ACC112 (cell line): ENCODE data around the gene MAP2K5.

Source experiments
- H2AFZ ChIP-seq: fragments of 200-600 bp; sonication (generic); one replicate; pipeline ENCODE4 v1.6.0; 2017; ENCODE audit warnings: antibody characterized with exemption, low read length; ENCODE audit not compliant: unreplicated experiment
- H3K27ac ChIP-seq: fragments of 200-600 bp; sonication (generic); 2 replicates; pipeline ENCODE4 v1.5.1; 2014; ENCODE audit warnings: low read depth, mild to moderate bottlenecking, antibody characterized with exemption, low read length, moderate library complexity
- H3K27me3 ChIP-seq: fragments of 200-600 bp; sonication (generic); 2 replicates; pipeline ENCODE4 v1.6.1; 2014; ENCODE audit warnings: mild to moderate bottlenecking, antibody characterized with exemption, low read length, moderate library complexity, mixed read lengths; ENCODE audit not compliant: insufficient read depth
- H3K36me3 ChIP-seq: fragments of 200-600 bp; sonication (generic); 2 replicates; pipeline ENCODE4 v1.6.1; 2016; ENCODE audit warnings: mild to moderate bottlenecking, antibody characterized with exemption, low read length, moderate library complexity, mixed read lengths; ENCODE audit not compliant: insufficient read depth
- H3K4me1 ChIP-seq: fragments of 200-600 bp; sonication (generic); one replicate; pipeline ENCODE4 v1.6.1; 2016; ENCODE audit warnings: low read length, mixed read lengths; ENCODE audit not compliant: insufficient read depth, unreplicated experiment, control insufficient read depth
- H3K4me3 ChIP-seq: fragments of 200-600 bp; sonication (generic); 2 replicates; pipeline ENCODE4 v1.5.1; 2014; ENCODE audit warnings: mild to moderate bottlenecking, low read depth, low read length
- H3K79me2 ChIP-seq: fragments of 200-600 bp; sonication (generic); one replicate; pipeline ENCODE4 v1.6.0; 2016; ENCODE audit warnings: low read length; ENCODE audit not compliant: control insufficient read depth, unreplicated experiment, insufficient read depth

Gene MAP2K5

DNA sequence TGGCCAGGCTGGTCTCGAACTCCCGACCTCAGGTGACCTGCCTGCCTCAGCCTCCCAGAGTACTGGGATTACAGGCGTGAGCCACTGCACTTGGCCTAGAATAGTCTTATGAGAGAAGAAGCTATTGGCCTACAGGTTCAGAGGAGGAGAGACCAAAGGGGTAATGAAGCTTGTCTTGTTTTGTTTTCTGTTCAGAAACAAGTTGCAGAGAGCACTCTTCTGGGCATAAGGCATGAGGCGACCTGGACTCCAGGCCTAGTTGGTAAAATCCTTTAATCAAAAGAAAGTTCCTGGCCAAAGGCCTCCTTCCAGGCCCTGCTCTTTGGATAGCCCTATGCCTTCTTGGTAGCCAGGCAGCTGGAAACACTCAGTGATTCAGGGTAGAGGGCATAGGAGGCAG lies 195.6 kb downstream of the MAP2K5 start:
- Histone ChIP-seq H2AFZ (no peak overlapping the region), H3K79me2 (no peaks in the 10 kb centered on the region)

DNA sequence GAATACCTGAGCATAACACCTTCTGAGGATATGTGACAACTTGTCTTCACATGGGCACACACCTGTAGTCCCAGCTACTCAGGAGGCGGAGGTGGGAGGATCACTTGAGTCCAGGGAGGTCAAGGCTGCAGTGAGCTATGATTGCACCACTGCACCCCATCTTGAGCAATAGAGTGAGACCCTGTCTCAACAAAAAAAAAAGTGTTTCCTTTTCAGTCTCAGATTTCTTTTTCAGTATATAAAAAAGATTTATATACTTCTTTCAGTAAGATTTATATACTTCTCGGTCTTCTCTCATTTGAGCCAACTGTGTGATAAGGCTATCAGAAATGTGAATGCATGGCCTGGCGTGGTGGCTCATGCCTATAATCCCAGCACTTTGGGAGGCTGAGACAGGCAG lies 197.9 kb downstream of the MAP2K5 start:
- Histone ChIP-seq H3K79me2 (no peaks in the 10 kb centered on the region), H2AFZ (no peak overlapping the region), H3K36me3 (no peaks in the 10 kb centered on the region), H3K27ac (no peak overlapping the region), H3K4me1 (peaks cover 18% of the 10 kb centered on the region), H3K4me3 (no peak overlapping the region), H3K27me3 (no peaks in the 10 kb centered on the region)

More for the DNA sequence above, 195.6 kb downstream of the MAP2K5 start:
- Histone ChIP-seq H3K4me3 (no peak overlapping the region), H3K36me3 (no peaks in the 10 kb centered on the region), H3K27me3 (no peaks in the 10 kb centered on the region), H3K27ac (no peak overlapping the region), H3K4me1 (peaks cover 7% of the 10 kb centered on the region)

DNA sequence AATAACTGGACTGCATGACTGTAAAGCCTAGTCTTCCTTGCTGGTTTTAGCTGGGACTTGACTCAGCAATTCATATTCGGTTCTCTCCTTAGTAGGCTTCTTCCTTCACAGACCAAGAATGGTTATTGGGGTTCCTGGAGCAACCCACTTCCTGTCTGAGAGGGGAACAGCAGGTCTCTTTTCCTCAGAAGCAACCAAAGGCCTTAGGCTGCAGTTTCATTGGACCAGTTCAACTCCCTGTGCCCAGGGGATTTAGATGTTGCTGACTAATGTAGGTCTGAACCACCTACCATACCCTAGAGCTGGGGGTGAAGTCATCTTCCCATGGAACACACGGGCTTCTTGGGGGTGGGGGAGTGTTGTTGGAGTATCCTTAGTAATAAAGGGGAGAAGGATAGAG lies 198.8 kb downstream of the MAP2K5 start:
- H3K4me1 ChIP-seq, result peaks cover 27% of the 10 kb centered on the region
- no peaks in the 10 kb centered on the region for H3K36me3 ChIP-seq
- no peaks in the 10 kb centered on the region for H3K79me2 ChIP-seq
- H3K4me3 ChIP-seq, result no peak overlapping the region
- no peak overlapping the region for H2AFZ ChIP-seq
- H3K27me3 ChIP-seq, result no peaks in the 10 kb centered on the region
- no peak overlapping the region for H3K27ac ChIP-seq

DNA sequence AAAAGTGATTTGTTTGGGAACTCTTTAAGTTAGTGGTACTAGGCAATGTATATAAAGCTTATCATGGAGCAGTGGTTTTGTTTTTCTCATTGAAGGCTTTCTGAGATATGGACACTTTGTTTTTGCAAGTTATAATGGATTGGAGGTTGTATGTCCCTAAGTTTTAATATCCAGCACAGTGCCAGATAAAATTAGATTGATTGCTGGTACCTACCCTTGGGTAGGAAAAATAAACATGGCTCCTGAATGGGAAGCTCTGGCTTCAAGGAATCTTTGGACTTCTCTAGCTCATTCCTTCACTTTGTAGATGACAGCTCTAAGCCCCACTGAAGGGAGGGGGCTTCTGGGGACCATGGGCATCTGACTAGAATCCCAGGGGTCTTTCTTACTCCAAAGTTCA lies 201.1 kb downstream of the MAP2K5 start:
- H3K4me1 ChIP-seq, result peaks cover 34% of the 10 kb centered on the region
- no peaks in the 10 kb centered on the region for H3K79me2 ChIP-seq
- H3K4me3 ChIP-seq, result no peak overlapping the region
- no peaks in the 10 kb centered on the region for H3K27me3 ChIP-seq
- no peak overlapping the region for H3K27ac ChIP-seq
- no peaks in the 10 kb centered on the region for H3K36me3 ChIP-seq
- H2AFZ ChIP-seq, result no peak overlapping the region

DNA sequence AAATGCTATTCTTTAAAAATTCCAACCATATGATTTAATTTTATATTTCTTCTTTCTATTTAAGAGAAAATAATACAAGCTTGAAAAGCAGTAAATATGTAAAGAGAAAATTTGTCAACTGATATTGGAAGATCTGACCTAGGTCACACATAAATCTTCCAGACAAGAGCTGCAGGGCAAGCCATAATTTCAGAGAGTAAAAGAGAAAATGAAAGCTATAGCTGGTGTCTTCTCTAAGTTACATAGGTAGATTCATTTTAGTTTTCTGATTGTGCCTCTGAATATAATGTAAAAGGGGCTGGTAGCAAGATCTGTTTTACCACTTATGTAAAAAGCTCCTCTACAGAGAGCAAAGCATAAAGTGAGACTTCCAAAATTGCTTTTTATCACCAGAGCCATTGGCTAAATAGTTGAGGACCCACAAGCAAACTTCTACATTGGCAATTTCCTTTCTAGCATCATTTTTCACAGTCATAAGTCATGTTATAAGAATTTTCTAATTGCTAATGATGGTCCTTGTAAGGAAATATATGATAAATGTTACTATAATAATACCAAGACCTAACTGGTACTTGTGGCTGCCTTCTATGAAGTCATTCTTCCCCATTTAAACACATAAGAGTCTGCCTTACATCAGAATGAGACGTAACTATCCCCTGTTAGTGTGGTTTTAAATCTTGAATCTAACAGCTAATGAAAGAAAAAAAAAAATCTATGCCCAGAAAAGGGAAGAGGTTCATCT lies 202.0 kb downstream of the MAP2K5 start:
- H2AFZ ChIP-seq, result no peak overlapping the region
- peaks cover 34% of the 10 kb centered on the region for H3K4me1 ChIP-seq
- no peaks in the 10 kb centered on the region for H3K27me3 ChIP-seq
- no peak overlapping the region for H3K4me3 ChIP-seq
- H3K27ac ChIP-seq, result no peak overlapping the region
- no peaks in the 10 kb centered on the region for H3K36me3 ChIP-seq
- H3K79me2 ChIP-seq, result no peaks in the 10 kb centered on the region

DNA sequence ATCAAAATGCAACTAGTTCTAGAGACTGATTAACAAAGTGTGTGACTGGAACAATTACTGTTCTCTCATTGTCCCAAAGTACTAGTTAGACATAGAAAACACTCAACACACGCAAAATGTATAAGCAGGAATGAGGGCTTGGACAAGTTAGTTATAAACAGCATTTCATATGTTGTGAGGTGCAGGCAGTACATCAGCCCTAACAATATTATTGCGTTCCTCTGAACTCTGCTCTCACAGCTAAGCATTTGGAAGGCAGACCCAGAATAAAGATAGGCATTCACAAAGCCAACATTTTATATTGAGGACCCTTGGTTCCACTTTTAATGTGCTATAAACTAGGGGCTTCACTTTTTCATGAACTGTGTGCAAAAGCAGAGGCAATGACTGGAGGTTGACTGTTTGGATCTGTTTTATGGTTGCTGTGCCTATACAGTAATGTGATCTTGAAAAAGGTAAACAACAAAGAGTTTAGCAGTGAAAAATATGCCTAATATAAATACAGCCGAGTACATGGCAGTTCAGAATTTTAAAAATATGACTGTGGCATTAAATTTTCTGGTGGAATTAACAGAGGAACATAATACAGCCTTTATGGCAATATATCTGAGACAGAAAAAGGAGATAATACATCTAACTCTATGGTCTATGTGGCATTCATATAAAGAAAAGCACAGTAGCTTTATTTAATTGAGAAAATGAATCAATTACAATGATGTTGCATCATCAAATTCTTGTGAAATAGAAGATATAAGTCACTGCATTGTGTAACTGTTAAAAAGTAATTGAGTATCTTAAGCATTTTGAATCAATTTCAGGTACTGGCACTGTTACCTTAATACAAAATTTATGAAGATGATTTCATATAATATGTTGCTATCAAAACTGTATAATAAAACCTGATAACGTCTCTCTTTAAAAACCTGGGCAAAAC lies 202.8 kb downstream of the MAP2K5 start:
- Histone ChIP-seq H3K27ac (peak overlapping the region; percentile 72), H2AFZ (no peak overlapping the region), H3K27me3 (no peaks in the 10 kb centered on the region), H3K79me2 (no peaks in the 10 kb centered on the region), H3K4me3 (peak overlapping the region; percentile 18; the same call in 1 of the 2 replicates), H3K4me1 (peaks cover 34% of the 10 kb centered on the region), H3K36me3 (no peaks in the 10 kb centered on the region)

DNA sequence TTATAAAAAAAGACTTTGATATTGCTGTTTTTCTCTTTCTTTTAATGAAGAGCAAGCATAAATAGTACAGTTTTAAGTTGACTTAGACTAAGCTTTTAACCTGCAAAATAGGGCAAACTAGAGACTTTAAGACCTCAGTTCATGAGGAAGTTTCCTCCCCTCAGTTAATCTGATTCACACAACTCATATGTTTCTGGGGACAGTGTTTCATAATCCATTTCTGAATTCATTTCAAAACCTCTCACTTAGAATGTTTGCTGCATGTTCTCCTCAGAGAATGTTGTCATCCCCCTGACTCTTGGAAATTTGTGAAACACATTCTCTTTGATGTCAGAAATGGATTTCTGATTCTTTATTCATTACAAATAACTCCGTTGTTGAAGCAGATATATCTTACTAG lies 203.5 kb downstream of the MAP2K5 start:
- no peak overlapping the region for H3K4me3 ChIP-seq
- no peaks in the 10 kb centered on the region for H3K27me3 ChIP-seq
- H3K79me2 ChIP-seq, result no peaks in the 10 kb centered on the region
- peaks cover 33% of the 10 kb centered on the region for H3K4me1 ChIP-seq
- H3K36me3 ChIP-seq, result no peaks in the 10 kb centered on the region
- H2AFZ ChIP-seq, result no peak overlapping the region
- H3K27ac ChIP-seq, result peak overlapping the region; percentile 72

DNA sequence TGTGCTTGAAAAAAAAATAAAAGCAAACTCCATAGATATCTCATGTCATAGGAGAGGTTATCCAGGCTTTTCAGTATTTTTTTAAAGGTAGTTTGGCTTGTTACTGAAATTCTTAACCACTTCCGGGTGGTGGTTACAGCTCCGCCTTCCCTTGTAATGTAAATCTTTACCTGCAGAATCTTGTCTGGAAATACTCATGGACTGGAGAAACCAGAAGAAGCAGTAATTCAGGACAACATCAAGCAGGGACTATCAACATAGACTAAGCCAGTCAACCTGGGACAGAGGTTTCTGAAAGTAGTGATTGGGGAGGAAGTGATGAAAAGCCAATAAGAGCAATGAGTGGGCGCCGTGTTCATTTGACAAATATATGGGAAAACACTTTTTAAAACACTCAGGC lies 203.9 kb downstream of the MAP2K5 start:
- no peaks in the 10 kb centered on the region for H3K79me2 ChIP-seq
- H3K36me3 ChIP-seq, result no peaks in the 10 kb centered on the region; the same call in 1 of the 2 replicates
- H3K27me3 ChIP-seq, result no peaks in the 10 kb centered on the region
- H3K27ac ChIP-seq, result peak overlapping the region; percentile 72; the same call in 1 of the 2 replicates
- peaks cover 28% of the 10 kb centered on the region for H3K4me1 ChIP-seq
- no peak overlapping the region for H3K4me3 ChIP-seq
- peak overlapping the region; percentile 26 for H2AFZ ChIP-seq

DNA sequence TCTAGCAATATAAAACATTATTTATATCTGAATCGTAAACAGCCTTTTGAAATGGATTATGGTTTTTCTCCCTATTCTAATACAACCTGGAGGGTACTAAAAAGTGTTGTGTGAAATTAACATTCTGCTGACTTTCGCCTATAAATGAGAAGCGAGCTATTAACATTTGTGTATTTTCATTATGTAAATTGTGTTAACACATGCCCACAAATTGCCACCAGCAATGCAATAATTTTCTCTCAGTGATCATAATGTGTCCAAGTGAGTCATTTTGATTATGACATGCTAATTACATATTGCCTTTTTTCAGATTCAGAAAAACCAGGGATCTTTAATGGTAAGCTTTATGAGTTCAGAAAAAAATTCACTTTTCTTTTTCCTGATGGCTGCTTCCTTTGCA lies 205.4 kb downstream of the MAP2K5 start:
- H3K4me1 ChIP-seq, result peaks cover 26% of the 10 kb centered on the region
- H2AFZ ChIP-seq, result no peak overlapping the region
- H3K27ac ChIP-seq, result no peak overlapping the region
- no peaks in the 10 kb centered on the region; the same call in 1 of the 2 replicates for H3K36me3 ChIP-seq
- no peaks in the 10 kb centered on the region for H3K27me3 ChIP-seq
- no peak overlapping the region for H3K4me3 ChIP-seq
- no peaks in the 10 kb centered on the region for H3K79me2 ChIP-seq

DNA sequence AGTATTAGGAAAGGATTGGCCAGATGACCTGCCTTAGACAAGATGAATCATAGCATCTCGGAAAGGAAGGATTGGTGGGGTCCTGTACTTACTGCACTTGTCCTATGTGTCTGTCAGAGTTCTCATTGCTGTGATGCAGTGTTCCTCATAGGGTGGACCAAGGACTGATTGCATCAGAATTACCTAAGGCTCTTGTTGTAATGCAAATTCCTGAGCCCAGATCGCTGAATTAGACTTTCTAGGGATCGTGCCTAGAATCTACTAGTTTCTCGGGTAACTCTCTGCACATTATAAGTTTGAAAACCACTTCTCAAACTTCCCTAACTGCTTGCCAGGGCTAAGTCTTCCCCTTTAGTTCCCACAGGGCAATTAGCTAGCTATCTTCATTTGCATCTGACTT lies 207.9 kb downstream of the MAP2K5 start:
- H3K27me3 ChIP-seq, result no peaks in the 10 kb centered on the region
- H3K4me1 ChIP-seq, result peaks cover 16% of the 10 kb centered on the region
- no peak overlapping the region for H3K27ac ChIP-seq
- no peak overlapping the region for H2AFZ ChIP-seq
- H3K36me3 ChIP-seq, result no peaks in the 10 kb centered on the region; the same call in 1 of the 2 replicates
- H3K79me2 ChIP-seq, result no peaks in the 10 kb centered on the region
- no peak overlapping the region for H3K4me3 ChIP-seq
